DMS53 treated with DMSO at 0.1 percent for 48 hours (cell line): ENCODE data around the gene TLE3.
A peak's percentile ranks its signal among the peaks of the same experiment; 100 is the strongest.

Experiments
- DNase-seq: peaks from one replicate; lab custom pipeline; 2025; ENCODE audit not compliant: unreplicated experiment; lab: John Stamatoyannopoulos, UW

The TLE3 gene

GRCh38 chr15:70099167-70099966 is 1.6 kb upstream of the TLE3 start:
- peak; percentile 91 for DNase-seq

- no peak for DNase-seq
Measured at GRCh38 chr15:70098461-70099166, 897 bp upstream of the TLE3 start.

DNA sequence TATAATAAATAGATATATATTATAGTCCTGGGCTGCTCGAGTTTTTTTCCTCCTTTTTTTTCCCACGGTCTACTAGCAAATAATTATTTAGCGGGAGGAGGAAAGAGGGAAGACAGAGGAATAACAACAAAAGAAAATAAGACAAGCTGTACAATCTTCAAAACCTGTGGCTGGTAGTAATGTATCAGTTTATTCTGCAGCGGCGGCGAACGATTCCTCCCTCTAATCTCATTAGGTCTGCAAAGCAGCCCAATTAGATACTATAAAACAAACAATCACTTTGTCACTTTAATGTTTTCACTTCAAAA is 390 bp upstream of the TLE3 start:
- peak; percentile 46 for DNase-seq

DNA sequence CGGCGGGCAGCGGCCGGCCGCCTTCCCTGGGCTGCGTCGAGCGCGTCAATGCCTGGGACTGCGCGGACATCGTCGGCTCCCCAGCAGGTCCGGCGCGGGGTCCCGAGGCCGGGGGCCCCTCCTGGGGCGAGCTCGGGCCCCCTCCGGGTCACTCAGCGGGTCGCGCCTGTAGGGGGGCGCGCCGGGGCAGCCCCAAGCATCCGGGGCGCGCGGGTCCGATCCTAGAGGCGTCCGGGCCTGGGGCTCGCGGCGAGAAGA is 725 bp downstream of the TLE3 start:
- no peak for DNase-seq

DNA sequence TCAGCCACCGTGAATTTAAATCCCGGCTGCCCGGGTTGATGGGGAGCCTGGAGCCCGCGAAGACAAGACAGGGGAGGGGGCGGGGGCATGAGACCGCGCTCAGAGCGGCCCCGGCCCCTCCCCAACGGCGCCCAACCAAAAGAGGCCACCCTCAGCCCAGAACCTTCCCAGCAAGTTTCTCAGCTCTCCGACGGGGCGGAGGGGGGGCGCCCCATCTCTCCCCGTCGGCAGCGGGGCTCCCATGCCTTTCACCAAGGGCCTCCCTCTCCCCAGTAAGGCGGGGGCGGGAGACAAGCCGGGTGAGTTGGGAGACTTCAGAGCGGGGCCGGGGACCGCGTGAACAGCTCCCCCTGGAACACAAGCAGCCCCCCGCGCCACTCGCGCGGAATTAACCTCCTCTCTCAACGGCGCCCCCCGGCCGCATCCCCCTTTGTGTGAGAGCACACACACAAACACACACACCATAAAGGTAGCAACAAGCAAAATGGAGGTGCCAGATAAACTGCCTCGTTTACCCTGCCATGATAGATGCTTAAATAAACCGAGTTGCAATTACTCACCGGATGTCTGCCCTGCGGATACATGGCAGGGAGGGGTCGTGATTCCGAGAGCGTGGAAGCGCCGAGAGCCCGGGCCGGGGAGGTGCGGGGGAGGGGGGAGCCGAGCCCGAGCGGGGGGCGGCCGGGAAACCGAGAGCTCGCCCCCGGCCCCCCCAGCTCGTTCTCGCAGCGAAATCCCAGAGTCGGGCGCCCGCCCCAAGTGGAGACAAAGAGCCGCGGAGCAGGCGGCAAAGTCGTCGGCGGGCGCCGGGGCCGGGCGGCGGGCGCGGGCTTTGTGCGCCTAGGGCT is 1.3 kb downstream of the TLE3 start:
- no peak for DNase-seq

- DNase-seq, result no peak
Measured at GRCh38 chr15:70095408-70096214, 2.1 kb downstream of the TLE3 start.

DNA sequence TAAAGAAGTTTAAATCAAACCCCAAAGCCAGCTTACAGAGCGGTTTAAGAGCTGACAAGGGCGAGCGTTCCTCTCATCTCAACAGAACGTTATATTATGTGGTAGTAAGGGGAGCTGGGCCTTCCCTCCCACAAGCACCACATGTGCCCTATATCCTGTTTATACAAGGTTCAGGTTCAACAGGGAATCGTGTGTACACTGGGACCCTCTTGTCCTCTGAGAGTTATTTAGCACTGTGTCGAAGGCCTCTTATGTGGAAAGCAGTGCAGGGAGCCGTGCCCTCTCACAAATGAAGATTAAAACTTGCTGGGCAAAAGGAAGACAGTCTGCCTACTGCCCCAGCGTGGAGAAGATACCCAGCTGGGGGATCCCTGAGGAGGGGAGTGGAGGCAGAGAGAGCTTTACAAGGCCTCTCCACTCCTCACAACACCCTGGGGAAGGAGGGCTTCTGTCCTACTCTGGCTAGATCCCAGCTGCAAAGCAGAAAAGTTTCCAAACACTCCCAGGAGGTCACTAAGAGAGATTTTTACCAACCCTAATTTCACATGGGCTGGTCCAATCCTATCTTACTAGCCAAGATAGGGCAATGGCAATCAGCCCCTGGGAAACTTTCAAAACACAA is 2.9 kb downstream of the TLE3 start:
- DNase-seq, result peak; percentile 67

- DNase-seq, result peak; percentile 49
Measured at GRCh38 chr15:70093481-70094319, 4.0 kb downstream of the TLE3 start.

DNA sequence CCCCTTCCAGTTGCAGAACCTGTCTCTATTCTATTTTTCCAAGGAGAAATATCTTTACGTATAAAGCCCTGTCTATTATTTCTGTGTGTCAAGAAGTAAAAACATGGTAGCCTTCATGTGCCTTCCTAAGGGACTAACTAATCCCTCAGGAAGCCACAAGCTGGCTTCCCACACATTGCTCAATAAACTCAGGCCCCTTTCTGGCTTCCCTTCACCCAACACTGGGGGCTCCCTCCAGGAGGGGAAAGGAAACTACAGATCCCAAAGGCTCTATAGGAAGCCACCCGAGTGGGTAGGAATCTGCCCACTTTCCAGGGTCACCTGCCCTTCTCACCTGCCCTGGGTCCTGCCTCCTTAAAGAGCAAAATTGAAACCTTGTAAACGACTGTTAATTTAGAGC is 4.6 kb downstream of the TLE3 start:
- DNase-seq, result no peak

DNA sequence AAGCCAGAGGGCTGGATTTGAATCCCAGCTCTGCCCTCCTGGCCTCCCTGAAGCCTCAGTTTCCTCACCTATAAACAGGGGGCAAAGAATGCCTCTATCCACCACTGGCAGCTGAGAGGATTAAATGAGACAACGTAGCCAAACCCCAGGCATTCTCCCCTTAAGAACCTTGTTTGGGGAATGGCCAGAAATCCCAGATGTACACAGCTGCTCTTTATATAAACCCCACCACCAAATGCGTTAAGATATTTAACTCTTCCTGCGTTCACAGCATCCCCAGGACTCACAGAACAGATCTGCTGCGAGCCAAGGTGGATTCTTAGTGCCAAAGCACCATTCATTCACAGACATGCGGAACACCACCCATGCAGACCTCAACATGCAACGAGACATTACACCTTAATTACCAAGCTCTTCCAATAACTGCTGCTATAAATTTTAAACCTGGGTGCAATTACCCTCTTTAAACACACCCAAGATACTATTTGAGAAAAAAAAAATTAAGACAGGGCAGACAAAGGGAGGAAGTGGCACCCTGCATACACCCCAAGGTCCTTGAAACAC is 5.2 kb downstream of the TLE3 start:
- DNase-seq, result no peak

DNA sequence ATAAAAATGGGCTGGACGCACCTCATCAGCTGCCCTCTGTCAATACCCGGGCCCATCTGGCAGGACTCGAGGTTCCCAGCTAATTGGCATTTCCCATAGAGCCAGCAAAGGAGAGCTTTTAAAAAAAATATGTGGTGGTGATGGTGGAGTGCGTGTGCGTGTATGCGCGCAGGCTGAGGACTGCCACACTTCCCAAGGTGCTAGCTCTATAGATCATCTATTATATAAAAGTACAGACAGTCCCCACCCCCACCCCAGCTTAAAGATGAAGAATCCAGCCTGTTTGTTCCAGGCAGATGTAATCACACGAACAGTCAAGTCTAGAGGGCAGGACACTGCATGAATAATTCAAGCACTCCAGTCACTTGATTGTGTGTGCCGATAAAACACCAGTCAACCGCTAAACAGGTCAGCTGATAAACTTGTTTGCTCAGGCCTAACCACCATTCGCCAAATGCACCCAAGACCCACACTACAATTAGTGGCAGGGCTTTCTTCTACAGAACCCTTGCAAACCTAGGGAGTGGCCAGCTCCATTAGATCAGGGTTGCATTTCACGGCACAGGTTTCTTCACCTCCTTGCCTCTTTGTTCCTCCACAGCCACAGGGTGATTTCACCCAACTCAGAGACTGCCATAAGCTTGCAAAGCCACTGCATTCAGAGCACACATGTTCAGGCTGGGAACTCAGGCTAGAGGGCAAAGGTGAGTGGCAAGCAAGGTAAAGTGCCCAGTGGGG is 5.8 kb downstream of the TLE3 start:
- DNase-seq, result peak; percentile 59

DNA sequence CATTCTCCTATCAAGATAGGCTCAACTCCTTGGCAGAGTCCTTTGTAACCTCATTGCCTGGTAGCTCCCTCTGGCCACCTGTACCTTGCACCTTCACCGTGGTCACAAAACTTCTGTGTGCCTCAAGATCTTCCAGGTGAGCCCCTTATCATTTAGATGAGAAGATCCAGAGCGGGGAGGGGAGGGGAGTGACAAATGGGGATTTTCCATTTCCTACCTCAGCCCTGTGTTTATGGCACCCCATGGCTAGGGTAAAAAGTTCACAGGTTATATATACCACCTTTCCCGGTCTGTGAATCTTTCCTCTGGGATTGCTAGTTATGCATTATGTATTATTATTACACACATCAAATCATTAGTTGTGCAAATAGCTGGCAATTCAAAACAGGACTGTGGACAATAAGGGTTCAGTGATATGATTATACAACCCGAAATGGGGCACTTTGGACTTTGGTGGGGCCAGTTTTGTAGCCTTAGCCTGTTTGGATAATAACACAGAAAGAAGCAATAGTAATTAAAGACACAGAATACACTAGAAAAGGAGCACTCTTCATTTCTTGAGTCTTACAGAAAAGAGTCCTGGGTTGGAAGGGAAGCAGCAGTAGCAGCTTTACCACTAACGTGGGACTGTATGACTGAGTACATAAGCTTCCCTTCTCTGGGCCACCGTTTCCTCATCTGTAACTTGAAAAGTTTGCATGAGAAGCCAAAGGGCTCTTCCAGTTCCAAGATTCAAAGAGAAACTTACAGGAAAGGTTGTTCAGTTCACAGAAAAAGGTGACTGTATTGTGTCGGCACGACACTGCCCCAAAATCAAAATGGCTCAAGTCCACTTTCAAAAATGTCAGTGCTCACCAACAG is 7.1 kb downstream of the TLE3 start:
- DNase-seq, result no peak

GRCh38 chr15:70089692-70089971 is 8.1 kb downstream of the TLE3 start:
- no peak for DNase-seq

GRCh38 chr15:70088887-70089691 is 8.6 kb downstream of the TLE3 start:
- no peak for DNase-seq

GRCh38 chr15:70088455-70088854 is 9.3 kb downstream of the TLE3 start:
- DNase-seq, result no peak

GRCh38 chr15:70087708-70088352 is 9.9 kb downstream of the TLE3 start:
- no peak for DNase-seq

DNA sequence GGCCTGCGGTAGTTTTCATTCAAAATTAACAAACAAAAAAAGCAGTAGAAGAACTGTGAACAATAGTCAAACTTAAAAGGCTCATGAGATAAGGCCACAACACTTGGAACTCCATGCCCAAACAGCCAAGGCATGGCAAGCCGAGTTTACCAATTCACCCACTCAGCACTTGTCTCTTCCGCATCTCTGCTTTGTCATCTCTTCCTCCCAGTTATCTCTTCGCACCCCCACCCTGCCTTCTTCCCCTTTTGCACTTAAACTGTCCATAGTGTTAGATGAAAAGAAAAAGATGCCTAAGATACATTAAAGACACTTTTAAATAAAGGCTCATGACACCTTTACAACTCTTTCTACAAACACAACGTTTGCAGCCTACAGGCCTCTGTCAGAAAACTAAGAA is 11.1 kb downstream of the TLE3 start:
- DNase-seq, result no peak
